OCI-LY1 (cell line): Measurements from ENCODE around the gene DIP2B.
A peak's percentile ranks its signal among the peaks of the same experiment; 100 is the strongest.
"Not testable (repeated sequence)": the region's sequence is repeated elsewhere in the genome, so short reads cannot be mapped to it uniquely, and the experiment has no call there.

Experiments used
- H2AFZ ChIP-seq: fragments of 200-600 bp; sonication (generic), shearing (Covaris generic); 2 replicates; pipeline ENCODE4 v1.6.0; 2014; ENCODE audit warnings: antibody characterized with exemption, mild to moderate bottlenecking, low read length
- H3F3A ChIP-seq: fragments of 200-600 bp; sonication (generic), shearing (Covaris generic); 2 replicates; pipeline ENCODE4 v1.6.0; 2014; ENCODE audit warnings: mild to moderate bottlenecking, antibody characterized with exemption, low read length, moderate library complexity; ENCODE audit not compliant: insufficient read depth
- H3K27ac ChIP-seq: fragments of 200-600 bp; sonication (generic); 2 replicates; pipeline ENCODE4 v1.5.1; 2014; ENCODE audit warnings: low read length, mixed run types, mild to moderate bottlenecking, low read depth; ENCODE audit not compliant: poor library complexity, severe bottlenecking
- H3K27me3 ChIP-seq: fragments of 200-600 bp; sonication (generic); 2 replicates; pipeline ENCODE4 v1.6.0; 2014; ENCODE audit warnings: antibody characterized with exemption, mild to moderate bottlenecking, low read length, moderate library complexity; ENCODE audit not compliant: insufficient read depth
- H3K36me3 ChIP-seq: fragments of 200-600 bp; sonication (generic); 2 replicates; pipeline ENCODE4 v1.6.1; 2014; ENCODE audit warnings: mild to moderate bottlenecking, antibody characterized with exemption, low read length, moderate library complexity, mixed read lengths; ENCODE audit not compliant: insufficient read depth
- H3K4me1 ChIP-seq: fragments of 200-600 bp; sonication (generic); 2 replicates; pipeline ENCODE4 v1.5.1; 2014; ENCODE audit warnings: mild to moderate bottlenecking, low read length, moderate library complexity; ENCODE audit not compliant: insufficient read depth, severe bottlenecking
- H3K4me2 ChIP-seq: fragments of 200-600 bp; sonication (generic), shearing (Covaris generic); 2 replicates; pipeline ENCODE4 v1.6.1; 2014; ENCODE audit warnings: low read length
- H3K4me3 ChIP-seq: fragments of 200-600 bp; sonication (generic); 2 replicates; pipeline ENCODE4 v1.5.1; 2014; ENCODE audit warnings: low read length, low read depth, mild to moderate bottlenecking, mixed read lengths; ENCODE audit not compliant: poor library complexity, severe bottlenecking
- H3K79me2 ChIP-seq: fragments of 200-600 bp; shearing (Covaris generic); 2 replicates; pipeline ENCODE4 v1.6.1; 2016; ENCODE audit warnings: mixed run types, low read length, mixed read lengths; ENCODE audit not compliant: insufficient read depth
- H3K9ac ChIP-seq: fragments of 200-600 bp; sonication (generic), shearing (Covaris generic); 2 replicates; pipeline ENCODE4 v1.6.1; 2014; ENCODE audit warnings: mild to moderate bottlenecking, low read length, mixed read lengths
- H3K9me2 ChIP-seq: fragments of 200-600 bp; sonication (generic), shearing (Covaris generic); 2 replicates; pipeline ENCODE4 v1.6.1; 2014; ENCODE audit warnings: low read depth, mild to moderate bottlenecking, low read length, mixed read lengths
- H3K9me3 ChIP-seq: fragments of 200-600 bp; shearing (Covaris generic); 2 replicates; pipeline ENCODE4 v1.6.1; 2014; ENCODE audit warnings: low read length, mixed read lengths
- H4K20me1 ChIP-seq: fragments of 200-600 bp; sonication (generic), shearing (Covaris generic); 2 replicates; pipeline ENCODE4 v1.6.0; 2016; ENCODE audit warnings: mild to moderate bottlenecking, low read length; ENCODE audit not compliant: insufficient read depth
- CTCF ChIP-seq: fragments of 200-600 bp; sonication (generic), shearing (Covaris generic); IDR thresholded peaks from 2 replicates; pipeline ENCODE4 v1.5.1; 2017; ENCODE audit warnings: mild to moderate bottlenecking, antibody characterized with exemption, low read length, moderate library complexity, mixed read lengths
- EZH2 ChIP-seq: fragments of 200-600 bp; sonication (generic), shearing (Covaris generic); IDR thresholded peaks from 2 replicates; pipeline ENCODE4 v1.8.0; 2017; ENCODE audit warnings: borderline replicate concordance, mixed run types, mild to moderate bottlenecking, antibody characterized with exemption, low read length, moderate library complexity, mixed read lengths

The DIP2B gene

DNA sequence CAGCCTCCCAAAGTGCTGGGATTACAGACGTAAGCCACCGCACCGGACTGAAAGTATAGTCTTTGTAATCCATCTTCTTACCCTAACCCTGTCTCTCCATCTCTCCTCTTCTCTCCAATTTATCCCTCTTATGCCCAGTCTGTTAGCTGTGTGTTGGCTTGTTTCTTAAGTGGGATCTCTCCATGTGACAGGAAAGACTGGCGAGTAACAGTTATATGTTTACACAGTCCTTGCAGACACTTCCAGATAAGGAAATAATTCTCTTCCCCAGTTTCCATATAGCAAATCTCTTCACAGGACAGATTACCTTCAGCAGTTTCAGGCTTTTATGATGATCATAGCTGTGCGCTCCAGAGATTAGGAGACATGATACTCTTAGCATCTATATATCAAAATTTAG lies 16.0 kb upstream of the DIP2B start:
- no peaks in the 10 kb centered on the region for H3K79me2 ChIP-seq
- H2AFZ ChIP-seq, result no peak overlapping the region
- H4K20me1 ChIP-seq, result no peaks in the 10 kb centered on the region
- H3K9ac ChIP-seq, result no peak overlapping the region
- H3K4me1 ChIP-seq, result no peaks in the 10 kb centered on the region
- H3K27me3 ChIP-seq, result no peaks in the 10 kb centered on the region
- no peaks in the 10 kb centered on the region for H3K36me3 ChIP-seq
- H3K27ac ChIP-seq, result no peak overlapping the region
- H3K9me2 ChIP-seq, result no peaks in the 10 kb centered on the region
- H3K9me3 ChIP-seq, result no peaks in the 10 kb centered on the region
- H3K4me2 ChIP-seq, result no peak overlapping the region
- TF ChIP-seq EZH2 (no peak), CTCF (no peak)
- H3K4me3 ChIP-seq, result no peak overlapping the region
- H3F3A ChIP-seq, result no peaks in the 10 kb centered on the region

DNA sequence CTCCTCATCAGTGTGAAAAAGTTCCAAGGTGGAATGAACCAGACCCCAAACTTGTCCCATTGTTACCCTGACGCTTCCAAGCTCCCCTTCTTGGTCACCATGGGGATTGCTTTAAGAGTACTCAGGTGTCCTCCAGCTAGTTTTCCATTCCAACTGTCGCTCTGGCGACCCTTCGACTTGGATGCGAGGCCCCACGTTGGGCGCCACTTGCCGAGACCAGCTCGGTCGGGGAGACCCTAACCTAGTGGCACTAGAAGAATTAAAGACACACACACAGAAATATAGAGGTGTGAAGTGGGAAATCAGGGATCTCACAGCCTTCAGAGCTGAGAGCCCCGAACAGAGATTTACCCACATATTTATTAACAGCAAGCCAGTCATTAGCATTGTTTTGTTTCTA lies 6.7 kb upstream of the DIP2B start:
- not testable (repeated sequence) for H3K27me3 ChIP-seq, H3K4me3 ChIP-seq, H4K20me1 ChIP-seq, H3K79me2 ChIP-seq, H3K36me3 ChIP-seq, H3K4me2 ChIP-seq, H3F3A ChIP-seq, H3K27ac ChIP-seq, H3K9ac ChIP-seq, H3K4me1 ChIP-seq, H3K9me3 ChIP-seq, H2AFZ ChIP-seq, H3K9me2 ChIP-seq

DNA sequence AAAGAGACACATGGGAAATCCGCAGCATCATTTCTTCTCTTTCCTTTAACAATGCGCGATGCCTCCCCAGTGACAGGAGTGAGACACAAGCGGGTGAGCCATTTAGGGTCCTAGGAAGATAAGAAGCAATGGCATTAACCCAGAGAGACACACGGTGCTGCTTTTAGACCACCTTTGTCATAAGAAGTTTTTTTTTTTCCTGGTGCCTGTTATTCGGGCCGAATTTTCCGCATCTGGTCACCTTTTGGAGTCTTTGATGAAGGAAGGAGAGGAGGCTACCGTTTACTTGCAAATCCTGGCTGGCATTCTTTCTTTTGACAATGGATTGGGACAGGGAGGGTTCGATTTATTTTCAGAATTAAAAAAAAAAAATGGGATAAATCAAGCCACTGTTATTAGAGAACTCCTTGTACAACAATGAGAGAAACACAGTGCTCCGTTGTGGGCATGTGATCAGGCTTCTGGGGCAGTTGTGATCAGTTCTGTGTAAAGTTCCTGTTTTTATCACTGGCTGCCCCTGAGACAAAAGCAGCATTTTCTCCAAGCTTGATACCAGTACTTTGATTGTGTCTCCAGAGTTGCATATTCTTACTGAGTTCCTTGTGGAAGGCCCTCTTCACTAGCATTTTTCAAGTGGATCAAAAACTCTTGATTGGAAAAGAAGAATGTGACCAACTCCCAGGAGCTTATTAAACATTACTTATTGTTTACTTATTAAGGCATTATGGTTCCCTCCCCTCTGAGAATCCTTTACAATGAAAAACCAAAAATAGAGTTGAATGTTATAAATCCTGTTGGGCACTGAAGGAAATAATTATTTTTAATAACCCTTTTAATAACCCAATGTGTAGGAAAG lies 1.1 kb downstream of the DIP2B start:
- Histone ChIP-seq H3K4me2 (peak overlapping the region; percentile 64), H3K79me2 (no peaks in the 10 kb centered on the region)

More for the DNA sequence above, 1.1 kb downstream of the DIP2B start:
- no peaks in the 10 kb centered on the region for H4K20me1 ChIP-seq
- H3F3A ChIP-seq, result no peaks in the 10 kb centered on the region
- no peak overlapping the region for H2AFZ ChIP-seq
- H3K36me3 ChIP-seq, result no peaks in the 10 kb centered on the region
- no peak overlapping the region for H3K27ac ChIP-seq
- no peaks in the 10 kb centered on the region for H3K9me2 ChIP-seq
- H3K9ac ChIP-seq, result peak overlapping the region; percentile 87
- TF ChIP-seq CTCF, result no peak
- no peak for TF ChIP-seq EZH2
- H3K4me3 ChIP-seq, result peak overlapping the region; percentile 84
- no peaks in the 10 kb centered on the region for H3K9me3 ChIP-seq
- H3K27me3 ChIP-seq, result no peaks in the 10 kb centered on the region
- H3K4me1 ChIP-seq, result peaks cover 19% of the 10 kb centered on the region
